NCI-H2171 (cell line): ENCODE results near the gene CA5B.
A peak's percentile ranks its signal among the peaks of the same experiment; 100 is the strongest.
"Not testable (repeated sequence)": the region's sequence is repeated elsewhere in the genome, so short reads cannot be mapped to it uniquely, and the experiment has no call there.

ENCODE experiments used
- DNase-seq: peaks from one replicate; lab custom pipeline; 2025; lab: John Stamatoyannopoulos, UW

CA5B gene

DNA sequence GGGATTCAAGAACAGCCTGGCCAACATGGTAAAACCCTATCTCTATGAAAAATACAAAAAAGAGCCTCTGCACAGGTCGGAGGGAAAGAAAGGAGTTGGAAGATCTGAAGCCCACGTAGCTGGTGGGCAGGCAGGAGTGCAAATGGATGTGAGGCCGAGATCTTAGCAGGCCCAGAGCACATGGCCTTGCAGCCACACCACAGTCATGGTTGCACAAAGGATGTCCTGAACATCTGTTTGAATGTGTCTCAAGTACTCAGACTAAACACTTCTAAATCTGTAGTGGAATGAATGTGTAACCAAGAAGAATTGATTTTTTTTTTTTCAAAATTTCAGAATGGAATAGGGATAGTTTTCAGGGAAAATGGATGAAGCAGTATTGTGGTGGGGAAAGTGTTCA, 10.8 kb downstream of the CA5B start:
- DNase-seq: no peak

DNA sequence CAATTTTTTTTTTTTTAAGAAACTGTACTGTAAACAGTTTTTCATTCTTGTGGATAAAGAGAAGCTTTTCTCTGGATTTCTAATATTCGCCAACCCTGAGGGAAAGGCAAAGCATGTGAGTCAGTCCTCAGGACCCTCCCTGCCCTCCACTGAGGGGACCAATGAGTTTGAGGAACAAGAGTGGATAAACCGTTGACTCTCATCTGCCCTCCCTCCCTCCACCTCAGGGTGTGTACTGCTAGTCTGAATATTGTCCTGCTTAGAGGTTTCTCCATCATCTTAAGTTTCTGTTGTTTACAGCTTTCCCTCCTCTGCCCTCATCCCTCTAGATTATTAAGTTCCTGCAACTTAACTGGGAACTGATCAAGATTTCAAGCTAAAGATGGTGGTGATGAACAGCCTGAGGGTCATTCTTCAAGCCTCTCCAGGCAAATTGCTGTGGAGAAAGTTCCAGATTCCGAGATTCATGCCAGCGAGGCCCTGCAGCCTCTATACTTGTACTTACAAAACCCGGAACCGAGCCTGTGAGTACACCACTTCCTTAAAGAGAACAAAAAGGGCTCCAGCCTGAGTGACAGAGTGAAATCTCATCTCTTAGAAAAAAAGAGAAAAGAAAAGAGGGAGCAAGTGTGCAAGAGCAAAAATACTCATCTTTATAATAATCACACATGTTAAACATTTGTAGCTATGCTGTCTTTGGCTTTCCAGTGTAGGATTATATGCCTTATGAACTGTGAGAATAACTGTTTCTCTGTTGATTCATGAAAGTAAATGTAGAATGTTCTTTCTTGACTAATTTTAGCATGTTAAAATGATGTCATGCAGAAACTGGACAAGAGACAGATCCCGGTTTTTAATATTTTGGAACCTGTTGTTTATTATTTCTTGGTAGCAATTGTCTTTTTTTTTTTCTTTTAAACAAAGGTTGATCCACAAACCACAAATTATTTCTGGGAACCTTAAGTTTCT, 11.9 kb downstream of the CA5B start:
- DNase-seq: no peak

DNA sequence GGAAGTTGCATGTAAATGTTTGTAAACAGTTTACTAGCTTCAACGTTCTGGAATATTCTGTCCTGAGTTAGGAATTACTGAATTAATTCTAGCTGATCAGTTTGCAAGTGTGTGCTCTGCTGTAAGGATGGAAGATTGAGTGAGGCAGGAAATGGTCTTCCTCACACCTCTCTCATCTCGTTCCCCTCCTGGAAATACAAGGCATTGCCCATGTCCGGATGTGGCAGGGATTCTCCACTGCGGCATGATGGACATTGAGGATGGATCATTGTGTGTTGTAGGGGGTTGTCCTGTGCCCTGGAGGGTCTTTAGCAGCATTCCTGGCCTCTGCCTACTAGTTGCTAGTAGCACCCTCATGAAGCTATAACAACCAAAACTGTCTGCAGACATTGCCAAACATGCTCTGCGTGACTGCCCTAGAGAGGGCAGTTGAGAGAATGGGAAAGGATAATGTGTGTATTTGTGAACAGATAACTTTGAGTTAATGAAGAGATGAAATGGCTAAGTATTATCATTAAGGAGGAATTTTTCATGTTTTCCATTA, 12.6 kb downstream of the CA5B start:
- no peak for DNase-seq

DNA sequence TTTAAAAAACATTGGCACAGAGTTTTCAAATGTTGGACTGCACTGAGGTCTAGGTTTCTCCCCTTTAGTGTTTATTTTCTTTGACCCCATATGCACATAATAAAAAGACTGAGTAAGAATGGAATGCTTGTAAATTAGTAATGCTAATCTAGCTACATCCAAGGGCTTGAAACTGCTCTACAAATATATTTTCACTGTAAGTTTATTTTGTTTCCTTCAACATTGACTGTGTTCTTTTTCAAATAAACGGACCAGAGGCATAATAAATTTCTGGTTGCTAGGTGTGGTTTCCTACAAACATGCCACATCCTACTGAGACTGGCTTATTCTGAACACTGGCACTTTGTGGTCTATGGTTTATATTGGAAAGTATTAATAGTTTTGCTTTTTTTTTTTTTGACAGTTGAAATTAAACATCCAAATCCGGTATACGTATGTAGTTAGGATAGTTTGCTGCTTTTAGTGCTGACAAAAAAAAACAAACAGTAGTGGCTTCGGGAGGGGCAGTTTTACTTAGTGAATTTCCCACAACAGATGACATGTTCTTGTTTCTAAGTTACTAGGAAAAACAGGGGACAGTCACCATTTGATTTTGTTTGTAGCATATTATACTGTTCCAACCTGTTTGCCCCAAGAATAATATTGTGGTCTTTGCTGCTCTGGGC, 13.2 kb downstream of the CA5B start:
- no peak for DNase-seq

DNA sequence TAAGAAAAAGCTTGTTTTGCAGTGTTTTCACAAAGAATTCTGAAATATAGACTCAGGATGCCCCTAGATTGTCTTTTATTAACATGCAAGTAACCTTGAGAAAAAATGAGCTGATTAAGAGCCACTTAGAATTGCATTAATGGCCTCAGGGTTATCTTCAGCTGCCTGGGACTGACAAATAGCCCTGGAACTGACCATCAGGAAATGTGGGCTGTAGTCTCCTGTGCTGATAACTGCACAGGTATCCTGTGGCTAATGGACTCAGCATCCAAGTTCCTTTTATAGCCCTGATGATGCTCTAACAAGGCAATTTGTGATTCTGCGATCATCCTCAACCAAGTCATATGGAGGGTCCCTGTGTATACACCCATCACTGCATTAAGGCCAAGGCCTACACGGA, 17.0 kb downstream of the CA5B start:
- DNase-seq: no peak

DNA sequence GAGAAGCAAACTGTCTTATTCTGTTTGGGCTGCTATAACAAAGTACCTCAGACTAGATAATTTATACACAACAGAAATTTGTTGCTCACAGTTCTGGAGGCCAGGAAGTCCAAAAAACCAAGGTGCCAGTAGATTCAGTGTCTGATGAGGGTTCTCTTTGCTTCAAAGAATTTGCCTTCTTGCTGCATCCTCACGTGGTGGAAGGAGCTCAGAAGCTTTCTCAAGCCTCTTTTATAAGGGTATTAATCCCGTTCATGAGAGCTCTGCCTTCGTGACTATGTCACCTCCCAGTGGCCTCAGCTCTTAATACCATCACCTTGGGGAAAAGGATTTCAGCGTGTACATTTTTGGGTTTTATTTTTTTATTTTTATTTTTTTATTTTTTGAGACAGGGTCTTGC, 20.1 kb downstream of the CA5B start:
- no peak for DNase-seq

DNA sequence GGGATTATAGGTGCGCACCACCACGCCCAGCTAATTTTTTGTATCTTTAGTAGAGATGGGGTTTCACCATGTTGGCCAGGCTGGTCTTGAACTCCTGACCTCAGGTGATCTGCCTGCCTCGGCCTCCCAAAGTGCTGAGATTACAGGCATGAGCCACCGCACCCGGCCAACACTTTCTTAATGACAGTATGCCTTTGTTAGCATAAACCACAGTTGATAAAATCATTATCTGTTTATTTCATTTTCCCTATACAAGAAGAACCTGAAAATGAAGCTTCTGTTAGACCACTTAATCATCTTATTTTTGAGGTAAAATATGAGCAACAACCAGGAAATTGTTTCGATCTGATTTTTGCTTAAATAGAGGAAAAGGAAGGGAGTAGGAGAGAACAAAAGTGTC, 21.8 kb downstream of the CA5B start:
- not testable (repeated sequence) for DNase-seq

DNA sequence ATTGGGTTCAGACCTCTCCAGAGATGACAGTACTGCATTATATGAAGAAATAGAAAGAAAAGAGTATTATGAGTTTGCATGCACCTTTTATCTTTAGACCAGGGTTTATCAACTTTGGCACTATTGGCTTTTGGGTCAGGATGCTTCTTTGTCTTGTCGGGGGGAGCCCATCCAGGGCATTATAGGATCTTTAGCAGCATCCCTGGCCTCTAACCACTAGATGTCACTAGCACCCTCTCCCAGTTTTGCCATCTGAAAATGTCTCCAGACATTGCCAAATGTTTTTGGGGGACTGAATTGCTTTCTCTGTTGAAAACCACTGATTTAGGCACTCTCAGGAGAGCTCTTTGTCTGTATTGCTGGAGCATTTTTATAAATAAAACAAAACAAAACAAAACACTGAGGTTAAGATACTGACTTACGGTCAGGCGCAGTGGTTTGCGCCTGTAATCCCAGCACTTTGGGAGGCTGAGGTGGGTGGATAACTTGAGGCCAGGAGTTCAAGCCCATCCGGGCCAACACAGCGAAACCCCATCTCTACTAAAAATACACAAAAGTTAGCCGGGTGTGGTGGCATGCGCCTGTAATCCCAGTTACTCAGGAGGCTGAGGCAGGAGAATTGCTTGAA, 23.6 kb downstream of the CA5B start:
- no peak for DNase-seq

DNA sequence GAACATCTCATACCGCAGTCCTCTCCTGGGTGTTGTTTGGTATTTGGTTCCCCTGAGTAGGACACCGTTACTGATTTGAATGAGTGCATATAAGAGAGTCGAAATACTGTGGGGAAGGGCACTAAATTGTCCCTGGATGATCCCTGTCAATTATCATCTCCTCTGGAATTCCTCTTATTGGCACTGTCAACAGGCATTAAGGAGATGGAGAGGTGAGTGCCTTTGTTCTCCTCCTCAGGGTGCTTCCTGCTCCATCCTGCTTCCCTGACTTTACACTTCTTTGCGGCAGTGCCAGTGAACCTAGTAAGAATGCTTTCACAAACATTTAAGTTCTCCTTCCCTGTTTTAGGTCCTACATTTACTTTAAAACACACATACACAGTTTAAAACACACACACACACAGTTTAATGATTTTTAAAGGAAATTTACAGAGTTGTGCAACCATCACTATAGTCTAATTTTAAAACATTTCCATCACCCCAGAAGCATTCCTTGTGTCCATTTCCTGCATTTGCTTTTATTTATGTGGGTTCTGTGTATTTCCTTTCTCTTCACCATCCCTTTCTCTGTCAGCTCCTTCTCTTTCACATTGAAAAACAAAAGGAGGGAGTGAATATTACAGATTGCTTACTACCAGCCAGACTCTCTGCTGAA, 31.4 kb downstream of the CA5B start:
- no peak for DNase-seq

DNA sequence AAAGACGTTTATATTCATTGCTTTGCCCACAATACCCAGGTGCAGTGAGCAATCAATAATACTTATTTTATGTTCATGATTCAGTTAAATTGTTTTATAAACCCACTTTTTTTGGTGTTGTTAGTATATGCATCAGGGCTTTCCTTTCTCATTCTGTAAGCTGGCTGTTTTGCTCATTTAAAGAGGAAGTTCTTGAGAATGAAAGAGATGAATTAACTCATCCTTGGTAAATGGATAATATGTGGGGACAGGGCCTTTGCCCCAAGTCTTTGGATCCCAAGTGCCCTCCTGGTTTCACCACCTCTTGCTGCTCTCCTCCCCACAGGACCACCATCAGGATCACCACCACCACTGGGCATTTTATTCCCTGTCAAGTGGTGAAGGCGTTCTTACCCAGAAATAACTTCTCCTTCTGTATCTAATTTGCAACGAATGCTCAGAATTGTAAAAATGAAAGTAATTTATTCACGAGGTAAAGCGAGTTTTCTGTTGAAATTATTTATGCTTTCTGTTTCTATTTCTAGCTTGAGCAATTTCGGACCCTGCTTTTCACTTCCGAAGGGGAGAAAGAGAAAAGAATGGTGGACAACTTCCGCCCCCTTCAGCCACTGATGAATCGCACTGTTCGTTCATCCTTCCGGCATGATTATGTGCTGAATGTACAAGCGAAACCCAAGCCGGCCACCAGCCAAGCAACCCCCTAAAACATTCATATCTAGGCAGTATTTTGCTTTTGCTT, 44.1 kb downstream of the CA5B start:
- no peak for DNase-seq

DNA sequence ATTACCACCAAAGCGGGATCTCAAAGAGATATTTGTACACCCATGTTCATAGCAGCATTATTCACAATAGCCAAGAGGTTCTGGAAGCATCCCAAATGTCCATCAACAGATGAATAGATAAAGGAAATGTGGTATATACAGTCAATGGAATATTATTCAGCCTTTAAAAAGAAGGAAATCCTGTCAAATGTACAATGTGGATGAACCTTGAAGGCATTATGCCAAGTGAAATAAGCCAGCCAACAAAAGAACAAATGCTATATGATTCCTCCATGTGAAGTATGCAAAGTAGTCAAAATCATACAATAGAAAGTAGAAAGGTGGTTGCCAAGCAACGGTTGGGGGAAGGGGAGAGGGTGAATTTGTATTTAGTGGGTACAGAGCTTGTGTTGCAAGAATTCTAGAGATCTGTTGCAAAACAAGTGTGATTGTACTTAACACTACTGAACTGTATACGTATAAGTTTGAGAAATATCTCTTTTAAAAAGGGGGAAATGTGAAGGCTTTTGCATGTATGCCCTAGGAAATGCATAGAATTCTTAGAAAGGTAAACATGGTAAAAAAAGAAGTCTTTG, 47.2 kb downstream of the CA5B start:
- DNase-seq: no peak

DNA sequence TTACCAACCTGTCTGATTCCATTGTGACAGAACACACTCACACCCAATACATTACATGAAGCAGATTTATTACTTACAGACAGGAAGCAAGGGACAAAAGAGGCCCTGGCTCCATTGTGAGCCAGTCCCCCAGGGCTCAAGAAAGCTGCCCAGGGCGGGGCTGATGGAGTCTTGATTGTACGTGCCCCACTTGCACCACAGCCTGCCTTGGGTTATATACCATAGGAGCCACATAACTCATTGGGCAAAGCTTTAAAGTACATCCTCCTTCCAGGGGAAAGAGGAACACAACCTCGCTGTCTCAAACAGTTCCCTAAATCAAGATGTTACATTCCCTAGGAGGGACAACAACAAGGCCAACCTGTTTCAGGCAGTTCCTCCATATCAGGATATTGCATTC, 48.8 kb downstream of the CA5B start:
- DNase-seq: no peak

DNA sequence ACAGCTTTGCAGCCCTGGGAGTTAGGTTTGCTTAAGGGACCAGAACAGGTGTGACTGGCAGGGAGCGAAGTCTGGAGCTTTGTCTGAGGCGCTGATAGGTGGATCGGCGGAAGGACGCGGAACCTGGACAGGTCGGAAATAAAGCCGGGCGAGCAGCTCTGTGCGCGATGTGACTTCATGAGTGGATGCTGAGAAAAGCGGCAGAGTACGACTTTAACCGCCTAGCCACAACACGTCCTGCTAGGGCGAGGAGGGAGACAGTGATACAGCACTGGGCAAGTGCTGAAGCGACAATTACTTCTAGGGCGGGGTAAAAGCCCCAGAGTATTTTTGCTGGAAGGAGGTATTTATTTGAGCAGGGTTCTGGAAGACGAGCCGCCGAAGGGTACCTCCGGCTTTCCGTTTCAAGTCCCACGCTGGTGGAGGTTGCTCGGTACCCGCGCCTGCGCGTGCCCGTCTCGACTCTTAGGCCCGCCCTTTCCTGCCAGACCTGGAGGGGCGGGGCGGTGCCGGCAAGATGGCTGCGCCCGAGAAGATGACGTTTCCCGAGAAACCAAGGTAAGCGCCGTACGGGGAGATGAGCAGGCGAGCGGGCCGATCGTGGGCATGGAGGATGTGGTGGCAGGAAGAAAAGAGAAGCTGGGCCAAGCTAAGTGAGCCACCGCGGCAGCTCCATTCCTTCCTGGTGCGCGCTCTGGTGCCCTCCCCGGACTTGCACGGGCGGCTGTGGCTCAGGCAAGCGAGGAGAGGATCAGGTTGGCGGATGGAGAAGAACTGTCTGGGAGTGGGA, 52.1 kb downstream of the CA5B start, which contains the start of gene ZRSR2:
Gene ZRSR2 (plus strand): TSS at position 506 of the 790 bp plus-strand sequence. CDS start 12 bp downstream, at position 518.
- DNase-seq: peak; percentile 70

DNA sequence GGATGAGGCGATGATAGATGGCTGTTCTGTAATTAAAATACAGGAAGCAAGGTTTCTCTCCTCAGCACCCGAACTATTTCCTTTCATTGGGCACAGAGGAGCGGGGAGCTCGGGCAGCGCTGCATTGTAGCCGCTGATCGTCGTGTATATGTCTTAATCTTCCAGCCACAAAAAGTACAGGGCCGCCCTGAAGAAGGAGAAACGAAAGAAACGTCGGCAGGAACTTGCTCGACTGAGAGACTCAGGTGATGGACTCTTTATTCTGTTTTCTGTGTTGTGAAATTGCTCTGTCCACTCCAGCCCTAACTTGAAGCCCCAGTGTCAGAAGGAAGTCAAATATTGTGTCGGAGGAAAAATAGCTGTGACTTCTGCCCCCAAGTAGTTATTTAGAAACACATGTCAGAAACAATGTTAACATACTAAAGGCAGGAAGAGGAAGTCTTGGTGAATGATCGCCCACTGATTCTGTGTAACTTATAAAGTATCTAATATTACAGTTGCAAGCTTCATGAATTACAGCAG, 52.8 kb downstream of the CA5B start:
- no peak for DNase-seq

DNA sequence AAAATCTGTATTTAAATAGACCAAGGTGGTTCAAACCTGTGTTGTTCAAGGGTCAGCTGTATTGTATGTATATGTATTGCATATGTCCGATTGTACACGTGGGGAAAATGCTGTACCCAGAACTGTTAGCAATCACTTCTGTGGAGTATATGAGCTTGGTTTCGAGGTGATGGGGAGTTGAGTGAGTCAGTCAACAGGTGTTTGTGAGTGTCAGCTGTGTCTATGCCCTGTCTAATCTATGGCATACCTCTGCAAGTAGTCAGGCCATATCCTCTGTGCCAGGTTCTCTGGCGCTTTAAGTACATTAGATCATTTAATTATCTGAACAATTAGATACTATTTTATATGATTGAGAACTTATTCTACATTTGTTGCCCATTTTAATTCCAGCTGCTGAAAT, 59.6 kb downstream of the CA5B start:
- no peak for DNase-seq

DNA sequence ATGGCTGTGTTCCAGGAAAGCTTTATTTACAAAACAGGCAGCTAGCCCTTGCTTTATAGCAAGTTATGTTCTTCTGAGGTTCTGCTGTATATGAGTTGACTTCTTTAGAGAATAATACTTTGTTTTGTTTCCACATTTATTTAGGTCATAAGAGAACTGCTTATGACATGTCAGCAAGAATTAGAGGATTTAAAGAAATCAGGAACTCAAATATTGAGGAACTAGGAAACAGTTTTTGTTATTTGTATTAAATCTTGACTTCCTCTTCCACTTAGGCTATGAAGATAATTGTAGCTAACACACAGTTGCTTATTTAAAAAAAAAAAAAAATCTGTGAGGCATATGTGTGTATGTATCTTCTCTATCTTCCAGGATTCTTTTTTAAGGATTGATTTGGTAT, 66.5 kb downstream of the CA5B start:
- DNase-seq: no peak

DNA sequence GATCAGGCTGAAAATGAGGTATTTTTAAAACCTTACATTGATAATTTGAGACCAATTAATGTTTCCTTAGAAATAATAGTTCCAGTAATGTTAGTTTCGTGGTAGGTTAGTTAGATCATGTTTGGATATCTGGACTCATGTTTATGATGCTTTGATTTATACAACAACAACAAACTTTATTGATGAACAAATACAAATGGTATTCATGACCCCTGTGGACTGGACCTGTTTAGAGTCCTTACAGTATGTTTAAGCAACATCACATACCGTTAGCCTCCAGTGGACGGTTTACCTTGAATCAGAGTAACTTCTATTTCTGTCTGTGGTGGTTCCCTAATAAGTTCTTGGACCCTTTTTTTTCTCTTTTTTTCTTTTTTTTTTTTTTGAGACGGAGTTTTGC, 70.2 kb downstream of the CA5B start:
- DNase-seq: no peak

DNA sequence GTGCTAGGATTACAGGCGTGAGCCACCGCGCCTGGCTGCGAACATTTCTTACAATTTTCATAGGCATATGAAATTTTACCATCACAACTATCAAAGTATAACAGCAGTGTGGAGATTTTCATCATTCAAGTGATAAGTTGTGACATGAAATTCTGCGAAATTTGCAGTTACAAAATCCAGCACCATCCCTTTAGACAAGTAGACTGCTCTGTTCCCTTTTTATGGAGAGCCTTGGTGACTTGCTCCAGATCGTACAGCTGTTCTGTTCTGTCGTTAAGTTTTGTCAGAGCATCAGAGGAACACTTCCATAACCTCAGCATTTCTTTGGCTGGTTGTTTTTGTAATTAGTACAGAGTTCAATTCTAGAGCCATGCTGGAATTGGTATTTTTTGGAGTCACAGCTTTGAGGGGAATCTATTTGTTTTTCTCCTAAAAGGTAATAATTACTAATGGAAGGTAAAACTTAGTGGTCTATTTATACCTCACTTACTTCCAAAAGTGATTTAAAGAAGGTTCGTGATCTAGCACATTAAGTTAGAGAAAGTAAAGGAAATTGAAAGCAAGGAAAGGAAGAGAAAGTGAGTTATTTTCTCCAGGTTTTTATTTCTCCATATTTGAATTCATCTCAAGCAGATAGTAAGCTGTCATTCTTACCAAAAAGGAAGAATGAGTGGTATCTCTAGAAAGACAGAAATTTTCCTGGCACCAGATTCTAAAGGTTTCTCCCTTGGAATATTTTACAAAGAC, 74.3 kb downstream of the CA5B start:
- no peak for DNase-seq

DNA sequence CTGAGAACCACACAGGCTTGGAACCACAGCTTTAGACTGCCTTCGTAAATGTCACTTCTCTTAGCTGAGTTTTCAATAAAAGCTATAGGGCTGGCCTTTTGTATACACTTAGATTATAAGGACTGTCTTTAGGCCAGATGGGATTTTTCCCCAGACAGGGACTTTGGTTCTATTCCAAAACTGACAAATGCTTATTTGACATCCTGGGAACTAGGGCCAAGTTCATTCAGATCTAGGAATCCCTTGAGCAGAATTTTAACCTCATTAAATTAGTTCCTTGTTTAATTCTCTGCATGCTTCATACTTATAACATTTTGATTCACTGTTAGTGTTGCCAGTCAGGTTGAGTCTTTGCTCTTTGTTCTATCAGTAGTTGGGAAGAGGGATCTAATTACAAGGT, 75.3 kb downstream of the CA5B start:
- DNase-seq: no peak
